ENCODE results near the gene CLDN25. TPM values are rescaled to one million over a fixed set of nuclear protein-coding genes. Genes with fewer than 3 reads are reported as not detected.

CLDN25 gene
- total and polyA plus RNA-seq, 2 of the 13 experiments (the other 11 are each of a cell fraction or from before 2014, with no cell fraction given): not detected

- TF ChIP-seq ZNF362 (CRISPR knock-in tag; IDR thresholded peaks at IDR 0.05; ENCODE audit: borderline replicate concordance) (no peak), ZNF747 (CRISPR knock-in tag; IDR thresholded peaks at IDR 0.05; ENCODE audit: borderline replicate concordance) (no peak), ZSCAN20 (CRISPR knock-in tag; IDR thresholded peaks at IDR 0.05; ENCODE audit: borderline replicate concordance) (no peak), MYC (CRISPR knock-in tag; IDR thresholded peaks at IDR 0.05; ENCODE audit: borderline replicate concordance) (no peak), ZNF761 (CRISPR knock-in tag; conservative IDR thresholded peaks at IDR 0.05) (no peak), SMAD1 (CRISPR knock-in tag; IDR thresholded peaks at IDR 0.05; ENCODE audit: borderline replicate concordance, low read depth) (no peak), ZSCAN5A (CRISPR knock-in tag; IDR thresholded peaks at IDR 0.05; ENCODE audit: borderline replicate concordance) (no peak), IRF2 (CRISPR knock-in tag; IDR thresholded peaks at IDR 0.05) (no peak), ZBTB7B (CRISPR knock-in tag; IDR thresholded peaks at IDR 0.05) (no peak), RFXAP (CRISPR knock-in tag; IDR thresholded peaks at IDR 0.05; ENCODE audit: borderline replicate concordance) (no peak), RFX3 (CRISPR knock-in tag; IDR thresholded peaks at IDR 0.05) (no peak)
- TF ChIP-seq, protein P1, sequence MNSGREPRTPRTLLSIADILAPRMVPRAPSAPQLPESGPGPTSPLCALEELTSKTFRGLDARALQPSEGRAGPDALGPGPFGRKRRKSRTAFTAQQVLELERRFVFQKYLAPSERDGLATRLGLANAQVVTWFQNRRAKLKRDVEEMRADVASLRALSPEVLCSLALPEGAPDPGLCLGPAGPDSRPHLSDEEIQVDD (CRISPR knock-in tag; IDR thresholded peaks at IDR 0.05; ENCODE audit: borderline replicate concordance): no peak
- BruUV-seq (replicated peaks): no TSS peak
- Histone ChIP-seq H4K20me1 (ENCODE audit: insufficient read depth, low read length) (no peaks in the 10 kb centered on the region), H3K9ac (ENCODE audit: insufficient read depth, low read depth, low read length) (no peak overlapping the region), H3K4me3 (replicated peaks in 1 of 3; ENCODE audit: insufficient read depth in 1 of 3, low read depth in 2 of 3, low read length in 3 of 3) (no peak overlapping the region), H3K27ac (ENCODE audit: extremely low read length, insufficient read depth, low read length) (no peak overlapping the region), H2AFZ (ENCODE audit: low read length) (no peak overlapping the region), H3K4me1 (ENCODE audit: insufficient read depth, low read length) (no peaks in the 10 kb centered on the region), H3K79me2 (ENCODE audit: insufficient read depth, low read length) (no peaks in the 10 kb centered on the region), H3K4me2 (ENCODE audit: low read depth, low read length) (no peak overlapping the region), H3K36me3 (replicated peaks in 1 of 2; ENCODE audit: control insufficient read depth in 1 of 2, insufficient read depth in 2 of 2, low read length in 2 of 2) (peaks cover 3 to 57% of the 10 kb centered on the region in 2 experiments), H3K9me3 (ENCODE audit: low read length) (no peaks in the 10 kb centered on the region), H3K27me3 (ENCODE audit: control insufficient read depth in 1 of 2, insufficient read depth in 2 of 2, low read length in 2 of 2) (no peaks in the 10 kb centered on the region)
- in situ Hi-C loops (cut with HindIII; ENCODE audit: extremely low pct_ligation_motif_present, low pct_unique_long_range_greater_than_20kb): no loop called here
- POLR2A ChIA-PET: no interaction called here
- DNase-seq (ENCODE audit: low spot score) (no peak), FAIRE-seq (no peak), ATAC-seq (no peak)
- CTCF ChIA-PET (ENCODE audit: low intra/inter-chr PET ratio, low total read pairs): no interaction called here
- WGBS (ENCODE audit: low lambda C conversion rate): 96% methylated on average over 3 of the region's 3 CpGs
- intact Hi-C loops (cut with micrococcal nuclease; ENCODE audit: unreplicated experiment): no loop called here
Observed at GRCh38 chr11:113827477-113827876, 47.9 kb downstream of the CLDN25 start.
